ENCODE results near the gene TMEM140.
"Not testable (repeated sequence)": the region's sequence is repeated elsewhere in the genome, so short reads cannot be mapped to it uniquely, and the experiment has no call there.

Gene TMEM140

GRCh38 chr7:135173916-135174315 lies 26.0 kb downstream of the TMEM140 start:
- DNase-seq (ENCODE audit: low read depth, low spot score), result not testable (repeated sequence)

DNA sequence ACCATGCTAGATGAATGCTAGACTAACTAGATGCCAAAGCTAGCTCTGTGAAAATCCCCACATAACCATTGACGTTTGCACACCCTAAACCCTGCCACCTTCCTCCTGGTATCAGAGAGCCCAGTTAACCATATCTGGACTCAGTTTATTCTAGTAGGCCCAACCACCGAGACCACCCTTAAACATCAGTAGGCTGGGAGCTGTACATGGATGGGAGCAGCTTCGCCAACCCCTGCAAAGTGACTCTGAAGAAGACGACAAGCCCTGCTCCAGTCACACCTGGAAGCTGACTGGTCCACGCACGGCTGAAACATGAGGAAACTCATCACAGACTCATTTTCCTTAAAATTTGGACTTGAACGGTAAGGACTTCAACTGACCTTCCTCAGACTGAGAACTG lies 27.1 kb downstream of the TMEM140 start:
- DNase-seq (ENCODE audit: low read depth, low spot score), result no peak

DNA sequence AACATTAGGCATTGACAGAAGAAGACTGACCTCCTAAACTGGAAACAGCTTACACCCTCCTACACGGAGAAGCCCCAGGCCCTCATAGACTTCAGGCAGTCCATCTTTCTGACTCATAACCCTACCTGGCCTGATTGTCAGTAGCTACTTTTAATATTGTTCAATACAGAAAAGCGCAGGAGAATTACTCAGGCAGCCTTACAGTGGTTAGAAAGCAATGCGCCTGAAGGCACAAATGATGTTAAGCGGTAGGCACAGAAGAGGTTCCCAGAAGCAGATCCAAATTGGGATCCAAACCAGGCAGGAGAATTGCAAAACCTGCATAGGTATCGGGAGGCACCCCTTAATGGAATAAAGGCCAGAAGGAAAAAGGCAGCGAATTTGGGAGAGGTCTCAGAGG lies 28.1 kb downstream of the TMEM140 start:
- DNase-seq (ENCODE audit: low read depth, low spot score), result no peak

DNA sequence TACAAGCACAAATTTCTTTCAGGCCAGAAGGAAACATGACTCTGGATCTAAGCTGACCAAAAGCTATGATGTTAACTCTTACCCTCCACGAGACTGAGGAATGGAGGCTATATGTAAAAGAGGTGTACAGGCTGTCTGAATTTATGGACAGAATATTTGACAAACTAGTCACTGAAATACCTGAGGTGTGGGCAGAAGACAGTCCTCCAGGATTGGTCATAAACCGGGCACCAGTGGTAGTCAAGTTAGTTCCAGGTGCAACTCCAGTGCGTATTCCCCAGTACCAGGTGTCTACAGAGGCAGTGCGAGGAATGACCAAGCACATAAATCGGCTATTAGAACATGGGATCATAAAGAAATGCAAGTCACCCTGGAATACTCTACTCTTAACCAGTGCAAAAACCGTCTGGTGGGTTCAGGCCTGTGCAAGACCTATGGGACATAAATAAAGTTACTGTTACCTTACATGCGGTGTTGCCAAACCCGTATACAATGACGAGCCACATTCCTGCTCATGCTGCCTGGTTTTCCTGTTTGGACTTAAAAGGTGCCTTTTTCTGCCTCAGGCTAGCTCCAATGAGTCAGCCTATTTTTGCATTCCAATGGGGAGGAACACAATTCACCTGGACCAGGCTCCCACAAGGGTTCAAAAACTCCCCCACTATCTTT lies 29.3 kb downstream of the TMEM140 start:
- peak; percentile 89 for DNase-seq (ENCODE audit: low read depth, low spot score)

DNA sequence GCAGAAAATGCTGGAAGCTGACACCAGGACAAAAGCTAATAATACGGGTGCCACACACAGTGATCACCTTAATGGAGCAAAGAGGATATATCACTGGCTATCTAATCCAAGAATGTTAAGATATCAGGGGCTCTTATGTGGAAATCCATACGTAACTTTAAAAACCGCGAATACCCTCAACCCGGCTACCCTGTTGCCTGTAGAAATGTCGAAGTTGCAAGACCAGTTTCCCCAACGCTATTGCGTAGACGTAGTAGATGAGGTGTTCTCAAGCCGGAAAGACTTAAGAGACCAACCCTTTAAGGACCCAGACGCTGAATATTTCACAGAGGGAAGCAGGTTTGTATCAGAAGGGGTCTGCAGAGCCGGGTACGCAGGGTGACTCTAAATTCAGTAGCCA lies 30.5 kb downstream of the TMEM140 start:
- DNase-seq (ENCODE audit: low read depth, low spot score), result no peak

GRCh38 chr7:135179321-135179925 lies 31.6 kb downstream of the TMEM140 start:
- no peak for DNase-seq (ENCODE audit: low read depth, low spot score)

- no peak for DNase-seq (ENCODE audit: low read depth, low spot score)
Observed at GRCh38 chr7:135180122-135180521, 32.2 kb downstream of the TMEM140 start.

GRCh38 chr7:135181261-135181928 lies 33.5 kb downstream of the TMEM140 start:
- no peak for DNase-seq (ENCODE audit: low read depth, low spot score)

GRCh38 chr7:135181929-135182678 lies 34.2 kb downstream of the TMEM140 start:
- no peak for DNase-seq (ENCODE audit: low read depth, low spot score)

GRCh38 chr7:135183478-135183877 lies 35.6 kb downstream of the TMEM140 start:
- DNase-seq (ENCODE audit: low read depth, low spot score), result no peak

DNA sequence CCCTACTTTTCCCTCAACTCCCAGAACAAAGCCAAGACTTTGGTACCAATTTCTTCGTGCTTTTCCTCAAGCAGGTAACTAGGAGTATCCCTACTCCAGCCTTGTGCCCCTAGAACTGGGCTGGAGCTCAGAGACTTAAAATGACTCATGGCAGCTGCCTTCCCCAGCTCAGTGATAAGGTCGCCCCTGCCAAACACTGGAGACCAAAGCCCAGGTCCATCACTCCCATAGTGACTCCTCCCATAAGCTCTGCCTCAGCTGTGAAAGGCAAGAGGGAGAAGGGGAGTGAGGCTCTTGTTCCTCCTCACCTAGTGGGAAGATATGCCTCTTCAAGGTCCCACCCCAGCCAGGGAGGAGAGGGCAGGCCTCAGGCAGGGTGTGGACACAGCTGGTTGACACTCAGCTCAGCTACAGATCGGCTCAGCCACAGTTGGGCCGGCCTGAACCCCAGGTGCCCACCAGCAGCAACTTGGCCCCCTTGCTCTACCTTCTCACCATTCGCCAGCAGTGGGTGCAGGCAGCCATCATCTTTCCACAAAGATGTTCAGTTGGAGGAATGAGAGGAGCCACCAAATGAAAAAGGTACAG lies 36.5 kb downstream of the TMEM140 start:
- no peak for DNase-seq (ENCODE audit: low read depth, low spot score)

DNA sequence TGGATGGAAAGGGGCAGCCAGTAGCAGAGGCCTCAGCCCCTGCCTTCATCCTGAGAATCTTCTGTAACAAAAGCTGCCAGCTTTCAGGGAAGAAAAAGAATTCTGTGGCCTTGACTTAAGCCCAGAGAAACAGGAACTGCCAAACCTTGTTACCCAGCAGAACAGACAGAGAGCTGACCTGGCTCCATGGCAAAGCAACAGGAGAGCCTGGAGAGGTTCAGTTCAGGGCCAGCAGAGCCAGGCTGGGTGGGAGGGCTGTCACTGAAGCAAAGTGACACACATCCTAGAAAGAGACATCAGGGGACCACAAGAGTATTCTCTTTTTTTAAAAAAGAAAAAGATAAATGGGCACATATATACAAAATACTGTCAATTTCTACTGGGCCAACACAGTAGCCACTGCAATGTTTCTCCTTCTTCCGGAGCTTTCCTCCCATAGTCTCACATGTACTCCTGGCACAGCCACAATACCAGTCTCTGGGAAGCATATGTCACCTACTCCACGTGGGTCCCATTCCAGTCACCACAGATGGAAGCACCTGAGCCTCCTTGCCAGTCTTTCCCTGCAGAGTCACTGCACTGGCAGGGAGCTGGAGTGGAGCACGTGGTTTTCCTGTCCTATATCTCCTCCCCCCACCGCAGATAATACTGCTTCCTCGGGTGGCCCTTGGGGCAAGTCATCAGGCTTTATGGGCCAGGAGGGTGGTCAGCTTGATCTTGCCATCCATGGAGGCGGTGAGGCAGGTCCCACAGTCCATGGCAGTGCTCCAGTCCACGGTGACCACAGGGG lies 37.8 kb downstream of the TMEM140 start:
- DNase-seq (ENCODE audit: low read depth, low spot score), result no peak

DNA sequence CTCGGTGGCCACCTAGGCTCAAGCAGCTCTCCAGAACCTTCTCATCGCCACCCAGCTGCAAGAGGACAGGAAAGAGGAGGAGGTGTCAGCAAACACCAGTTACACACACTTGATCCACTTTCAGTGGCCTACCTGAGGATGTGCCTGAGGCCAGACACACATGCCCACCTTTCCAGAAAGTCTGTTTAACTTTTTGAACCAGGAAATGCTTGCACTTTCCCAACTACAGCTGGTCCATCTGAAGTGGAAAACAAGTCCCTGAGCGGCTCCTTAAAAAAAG lies 38.3 kb downstream of the TMEM140 start:
- DNase-seq (ENCODE audit: low read depth, low spot score), result no peak

DNA sequence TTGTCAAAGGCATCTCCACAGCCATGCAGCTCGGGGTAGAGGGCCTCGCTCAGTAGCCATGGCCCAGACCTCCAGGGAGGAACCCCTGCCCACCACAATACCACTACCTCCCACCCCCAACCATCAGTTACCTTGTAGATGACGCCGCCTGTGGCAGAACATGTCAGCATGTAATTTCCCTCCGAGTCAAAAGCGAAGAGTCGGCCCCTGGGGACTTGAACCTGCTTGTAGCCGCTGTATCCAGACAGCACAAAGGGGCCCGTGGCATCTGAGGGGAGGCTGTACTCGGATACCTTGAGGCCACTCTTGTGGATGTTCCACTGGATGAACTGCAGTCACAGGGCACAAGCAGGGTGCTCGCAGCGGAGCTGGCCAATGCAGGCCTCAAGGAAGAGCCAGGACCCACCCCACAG lies 39.0 kb downstream of the TMEM140 start:
- no peak for DNase-seq (ENCODE audit: low read depth, low spot score)

- no peak for DNase-seq (ENCODE audit: low read depth, low spot score)
Observed at GRCh38 chr7:135188298-135188984, 40.6 kb downstream of the TMEM140 start.

- DNase-seq (ENCODE audit: low read depth, low spot score), result no peak
Observed at GRCh38 chr7:135189221-135189662, 41.4 kb downstream of the TMEM140 start.

- DNase-seq (ENCODE audit: low read depth, low spot score), result no peak
Observed at GRCh38 chr7:135189961-135190360, 42.1 kb downstream of the TMEM140 start.

- no peak for DNase-seq (ENCODE audit: low read depth, low spot score)
Observed at GRCh38 chr7:135190703-135191102, 42.8 kb downstream of the TMEM140 start.

GRCh38 chr7:135192914-135193536 lies 45.2 kb downstream of the TMEM140 start:
- no peak for DNase-seq (ENCODE audit: low read depth, low spot score)

GRCh38 chr7:135193615-135194081 lies 45.8 kb downstream of the TMEM140 start:
- DNase-seq (ENCODE audit: low read depth, low spot score), result no peak

All from ELF-1 (cell line).